Smooth muscle cell (in vitro differentiated cells): ENCODE measurements around the gene CPB1. TPM values are rescaled to one million over a fixed set of nuclear protein-coding genes. Genes with fewer than 3 reads are reported as not detected.

Experiments
- DNase-seq: peaks from one replicate; lab custom pipeline; 2025; ENCODE audit not compliant: unreplicated experiment; lab: John Stamatoyannopoulos, UW
- H2AFZ ChIP-seq: fragments of 200-600 bp; sonication (generic); 2 replicates; pipeline ENCODE4 v1.6.0; 2016; ENCODE audit warnings: antibody characterized with exemption, low read depth, mild to moderate bottlenecking
- H3F3A ChIP-seq: fragments of 200-600 bp; sonication (generic); 2 replicates; pipeline ENCODE4 v1.6.0; 2017; ENCODE audit warnings: antibody characterized with exemption, low read depth
- H3K27ac ChIP-seq: fragments of 200-600 bp; sonication (generic); 2 replicates; pipeline ENCODE4 v1.5.1; 2016; ENCODE audit warnings: low read depth, mild to moderate bottlenecking
- H3K27me3 ChIP-seq: fragments of 200-600 bp; sonication (generic); 2 replicates; pipeline ENCODE4 v1.6.1; 2016; ENCODE audit warnings: low read depth, mild to moderate bottlenecking
- H3K36me3 ChIP-seq: fragments of 200-600 bp; sonication (generic); 2 replicates; pipeline ENCODE4 v1.5.1; 2016; ENCODE audit warnings: low read depth
- H3K4me1 ChIP-seq: fragments of 200-600 bp; sonication (generic); 2 replicates; pipeline ENCODE4 v1.5.1; 2016; ENCODE audit warnings: low read depth
- H3K4me2 ChIP-seq: fragments of 200-600 bp; sonication (generic); 2 replicates; pipeline ENCODE4 v1.6.0; 2016; ENCODE audit warnings: mild to moderate bottlenecking
- H3K4me3 ChIP-seq: fragments of 200-600 bp; sonication (generic); 2 replicates; pipeline ENCODE4 v1.5.1; 2016; ENCODE audit warnings: mild to moderate bottlenecking
- H3K79me2 ChIP-seq: fragments of 200-600 bp; sonication (generic); 2 replicates; pipeline ENCODE4 v1.6.0; 2016; ENCODE audit warnings: low read depth, mild to moderate bottlenecking
- H3K9ac ChIP-seq: fragments of 200-600 bp; sonication (generic); 2 replicates; pipeline ENCODE4 v1.6.0; 2016; ENCODE audit warnings: low read depth
- H3K9me3 ChIP-seq: fragments of 200-600 bp; sonication (generic); replicated peaks from 2 replicates; pipeline ENCODE4 v1.5.1; 2016; ENCODE audit warnings: low read depth
- H4K20me1 ChIP-seq: fragments of 200-600 bp; sonication (generic); 2 replicates; pipeline ENCODE4 v1.6.0; 2016; ENCODE audit warnings: low read depth
- WGBS: methylation state at CpG from one replicate; pipeline ENCODE4 v1.1.7; 2016; ENCODE audit warnings: low lambda C conversion rate; 5-methylcytosine and 5-hydroxymethylcytosine counted together
- polyA plus RNA-seq: library from polyadenylated mRNA; unstranded; fragments of >200 nt; fragmentation: Nextera tagmentation; extraction: Ambion mirVana; gene quantifications from 2 replicates; pipeline ENCODE4 v1.2.1, GENCODE V29; 2016
- total RNA-seq: library from RNA; depleted of rRNA; stranded (reverse); fragments of >200 nt; gene quantifications from 2 replicates; pipeline ENCODE4 v1.2.3, GENCODE V29; 2014
- TF ChIP-seq, protein P1 (sequence below): fragments of 200-600 bp; sonication (generic); IDR thresholded peaks from 2 replicates; pipeline ENCODE4 v1.5.1; 2017; ENCODE audit warnings: borderline replicate concordance, mild to moderate bottlenecking, antibody characterized with exemption; ENCODE audit not compliant: insufficient read depth, poor library complexity, severe bottlenecking

CPB1 gene
- total and polyA plus RNA-seq, 2 experiments from 2014 or later, result not detected

DNA sequence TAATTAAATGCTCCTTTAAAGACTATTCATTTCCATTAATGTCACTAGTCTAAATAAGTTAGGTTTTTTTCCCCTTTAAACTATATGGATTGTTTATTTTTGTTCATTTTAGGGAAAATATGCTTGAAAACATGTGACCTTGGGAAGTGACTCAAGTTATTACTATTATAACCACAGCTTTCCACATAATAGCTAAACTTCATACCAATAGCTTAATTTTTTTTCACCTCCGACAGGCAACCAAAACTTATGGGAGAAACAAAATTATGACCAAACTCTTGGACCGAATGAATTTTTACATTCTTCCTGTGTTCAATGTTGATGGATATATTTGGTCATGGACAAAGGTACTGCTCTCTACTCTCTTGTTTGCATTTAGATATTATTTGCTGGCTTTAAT, 53.7 kb downstream of the CPB1 start:
- WGBS, result 78% methylated on average over 2 of the region's 2 CpGs
- no peaks in the 10 kb centered on the region for H3F3A ChIP-seq
- no peak overlapping the region for H3K4me2 ChIP-seq
- no peaks in the 10 kb centered on the region for H4K20me1 ChIP-seq
- DNase-seq, result no peak
- TF ChIP-seq, protein P1, sequence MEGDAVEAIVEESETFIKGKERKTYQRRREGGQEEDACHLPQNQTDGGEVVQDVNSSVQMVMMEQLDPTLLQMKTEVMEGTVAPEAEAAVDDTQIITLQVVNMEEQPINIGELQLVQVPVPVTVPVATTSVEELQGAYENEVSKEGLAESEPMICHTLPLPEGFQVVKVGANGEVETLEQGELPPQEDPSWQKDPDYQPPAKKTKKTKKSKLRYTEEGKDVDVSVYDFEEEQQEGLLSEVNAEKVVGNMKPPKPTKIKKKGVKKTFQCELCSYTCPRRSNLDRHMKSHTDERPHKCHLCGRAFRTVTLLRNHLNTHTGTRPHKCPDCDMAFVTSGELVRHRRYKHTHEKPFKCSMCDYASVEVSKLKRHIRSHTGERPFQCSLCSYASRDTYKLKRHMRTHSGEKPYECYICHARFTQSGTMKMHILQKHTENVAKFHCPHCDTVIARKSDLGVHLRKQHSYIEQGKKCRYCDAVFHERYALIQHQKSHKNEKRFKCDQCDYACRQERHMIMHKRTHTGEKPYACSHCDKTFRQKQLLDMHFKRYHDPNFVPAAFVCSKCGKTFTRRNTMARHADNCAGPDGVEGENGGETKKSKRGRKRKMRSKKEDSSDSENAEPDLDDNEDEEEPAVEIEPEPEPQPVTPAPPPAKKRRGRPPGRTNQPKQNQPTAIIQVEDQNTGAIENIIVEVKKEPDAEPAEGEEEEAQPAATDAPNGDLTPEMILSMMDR, result no peak
- H3K27me3 ChIP-seq, result no peaks in the 10 kb centered on the region
- H3K4me3 ChIP-seq, result no peak overlapping the region
- no peak overlapping the region for H2AFZ ChIP-seq
- no peak overlapping the region for H3K27ac ChIP-seq
- H3K79me2 ChIP-seq, result no peaks in the 10 kb centered on the region
- H3K9ac ChIP-seq, result no peak overlapping the region
- H3K36me3 ChIP-seq, result no peaks in the 10 kb centered on the region
- no peaks in the 10 kb centered on the region for H3K4me1 ChIP-seq
- no peaks in the 10 kb centered on the region for H3K9me3 ChIP-seq

DNA sequence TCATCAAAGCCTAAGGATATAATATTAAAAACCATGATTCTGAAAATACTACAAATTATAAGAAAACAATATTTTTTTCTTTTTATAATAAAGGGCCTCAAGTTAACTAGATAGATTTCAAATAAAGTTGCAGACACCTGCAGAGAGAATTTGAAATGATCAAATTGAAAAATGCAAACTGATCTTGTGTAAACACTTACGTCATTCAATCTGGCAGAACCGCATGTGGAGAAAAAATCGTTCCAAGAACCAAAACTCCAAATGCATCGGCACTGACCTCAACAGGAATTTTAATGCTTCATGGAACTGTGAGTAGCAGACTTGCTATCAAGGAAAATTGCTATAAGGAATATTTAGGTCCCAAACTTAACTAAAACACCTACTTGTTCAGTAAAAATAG, 54.7 kb downstream of the CPB1 start:
- Histone ChIP-seq H3K36me3 (no peaks in the 10 kb centered on the region), H4K20me1 (no peaks in the 10 kb centered on the region), H3F3A (no peaks in the 10 kb centered on the region), H3K9me3 (no peaks in the 10 kb centered on the region), H3K4me1 (no peaks in the 10 kb centered on the region), H3K79me2 (no peaks in the 10 kb centered on the region), H3K4me2 (no peak overlapping the region), H3K27me3 (no peaks in the 10 kb centered on the region), H3K4me3 (no peak overlapping the region), H3K27ac (no peak overlapping the region), H2AFZ (no peak overlapping the region), H3K9ac (no peak overlapping the region)
- DNase-seq, result no peak
- 94% methylated on average over 4 of the region's 4 CpGs for WGBS
- TF ChIP-seq, protein P1, result no peak

DNA sequence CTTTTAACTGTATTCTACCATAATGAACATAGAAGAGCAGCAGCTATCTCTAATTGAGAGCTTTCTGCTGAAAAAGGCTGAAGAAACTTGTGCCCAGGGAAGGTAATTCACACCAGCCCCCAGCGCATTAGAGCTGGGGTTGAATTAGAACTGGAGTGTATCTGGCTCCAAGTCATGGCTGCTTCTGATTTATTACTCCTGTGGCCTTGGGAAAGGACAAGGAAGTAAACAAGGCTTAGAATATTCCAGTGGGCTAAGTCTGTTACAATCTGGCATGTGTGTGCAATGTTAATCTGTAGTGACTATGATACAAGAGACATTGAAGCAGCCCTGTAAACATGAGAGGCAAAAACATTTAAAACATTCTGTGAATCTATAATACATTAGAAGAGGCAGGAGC, 55.6 kb downstream of the CPB1 start:
- H3K4me1 ChIP-seq, result no peaks in the 10 kb centered on the region
- no peaks in the 10 kb centered on the region for H3K36me3 ChIP-seq
- H3K79me2 ChIP-seq, result no peaks in the 10 kb centered on the region
- TF ChIP-seq, protein P1, result no peak
- 81% methylated on average over 1 of the region's 1 CpG for WGBS
- no peak for DNase-seq
- no peaks in the 10 kb centered on the region for H3K27me3 ChIP-seq
- H3F3A ChIP-seq, result no peaks in the 10 kb centered on the region
- no peak overlapping the region for H3K27ac ChIP-seq
- no peaks in the 10 kb centered on the region for H4K20me1 ChIP-seq
- no peak overlapping the region for H3K9ac ChIP-seq
- no peak overlapping the region for H3K4me2 ChIP-seq
- H3K4me3 ChIP-seq, result no peak overlapping the region
- no peak overlapping the region for H2AFZ ChIP-seq
- H3K9me3 ChIP-seq, result no peaks in the 10 kb centered on the region

DNA sequence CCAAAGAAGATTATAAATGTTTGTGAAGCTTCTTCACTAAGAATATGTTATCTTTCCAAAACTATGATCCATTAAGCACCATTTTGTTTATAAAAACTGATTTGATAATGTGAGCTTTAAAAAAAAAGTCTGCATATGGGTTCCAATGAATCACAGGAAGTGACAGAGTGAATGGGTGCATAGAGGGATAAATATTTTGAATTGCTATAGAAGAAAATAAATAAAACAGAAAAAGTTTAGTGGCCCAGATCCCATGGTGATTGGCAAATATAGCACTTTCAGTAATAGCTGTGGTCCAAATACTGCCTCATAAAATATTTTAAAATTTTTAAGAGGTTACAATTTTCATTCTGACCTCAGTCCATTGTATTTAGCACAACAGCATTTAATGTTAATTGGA, 56.6 kb downstream of the CPB1 start:
- Histone ChIP-seq H3K27ac (no peak overlapping the region), H3K9ac (no peak overlapping the region), H3K27me3 (no peaks in the 10 kb centered on the region), H4K20me1 (no peaks in the 10 kb centered on the region), H3K9me3 (no peaks in the 10 kb centered on the region), H3K4me3 (no peak overlapping the region), H2AFZ (no peak overlapping the region), H3K4me2 (no peak overlapping the region), H3K79me2 (no peaks in the 10 kb centered on the region), H3K36me3 (no peaks in the 10 kb centered on the region), H3F3A (no peaks in the 10 kb centered on the region), H3K4me1 (no peaks in the 10 kb centered on the region)
- TF ChIP-seq, protein P1, result no peak
- no peak for DNase-seq
